PC-9 (cell line): ENCODE measurements around the gene COMMD4.
"Not testable (repeated sequence)": the region's sequence is repeated elsewhere in the genome, so short reads cannot be mapped to it uniquely, and the experiment has no call there.

Experiments used
- EZH2 ChIP-seq: fragments of 200-600 bp; sonication (generic); IDR thresholded peaks from 2 replicates; pipeline ENCODE4 v1.8.0; 2017; ENCODE audit warnings: antibody characterized with exemption, low read depth
- TF ChIP-seq, protein P1 (sequence below): fragments of 200-600 bp; sonication (generic); conservative IDR thresholded peaks from 2 replicates; pipeline ENCODE4 v1.6.1; 2017; ENCODE audit warnings: mixed run types, antibody characterized with exemption, mild to moderate bottlenecking, moderate library complexity

DNA sequence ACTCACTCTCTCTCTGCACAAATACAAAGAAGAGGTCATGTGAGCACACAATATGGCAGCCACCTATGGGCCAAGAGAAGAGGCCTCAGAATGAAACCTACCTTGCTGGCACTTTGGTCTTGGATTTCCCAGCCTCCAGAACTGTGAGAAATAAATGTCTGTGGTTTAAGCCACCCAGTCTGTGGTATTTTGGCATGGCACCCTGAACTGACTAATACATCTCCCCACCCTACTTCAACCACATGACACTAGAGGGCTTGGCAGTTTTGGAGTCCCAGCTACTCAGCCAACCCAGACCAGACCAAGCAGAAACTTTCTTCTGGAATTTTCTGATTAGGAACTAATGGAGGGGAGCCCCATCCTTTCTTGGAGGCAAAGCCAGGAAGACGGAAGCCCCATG, 23.3 kb upstream of the COMMD4 start:
- TF ChIP-seq, protein P1, sequence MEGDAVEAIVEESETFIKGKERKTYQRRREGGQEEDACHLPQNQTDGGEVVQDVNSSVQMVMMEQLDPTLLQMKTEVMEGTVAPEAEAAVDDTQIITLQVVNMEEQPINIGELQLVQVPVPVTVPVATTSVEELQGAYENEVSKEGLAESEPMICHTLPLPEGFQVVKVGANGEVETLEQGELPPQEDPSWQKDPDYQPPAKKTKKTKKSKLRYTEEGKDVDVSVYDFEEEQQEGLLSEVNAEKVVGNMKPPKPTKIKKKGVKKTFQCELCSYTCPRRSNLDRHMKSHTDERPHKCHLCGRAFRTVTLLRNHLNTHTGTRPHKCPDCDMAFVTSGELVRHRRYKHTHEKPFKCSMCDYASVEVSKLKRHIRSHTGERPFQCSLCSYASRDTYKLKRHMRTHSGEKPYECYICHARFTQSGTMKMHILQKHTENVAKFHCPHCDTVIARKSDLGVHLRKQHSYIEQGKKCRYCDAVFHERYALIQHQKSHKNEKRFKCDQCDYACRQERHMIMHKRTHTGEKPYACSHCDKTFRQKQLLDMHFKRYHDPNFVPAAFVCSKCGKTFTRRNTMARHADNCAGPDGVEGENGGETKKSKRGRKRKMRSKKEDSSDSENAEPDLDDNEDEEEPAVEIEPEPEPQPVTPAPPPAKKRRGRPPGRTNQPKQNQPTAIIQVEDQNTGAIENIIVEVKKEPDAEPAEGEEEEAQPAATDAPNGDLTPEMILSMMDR: not testable (repeated sequence)
- TF ChIP-seq EZH2: not testable (repeated sequence)
